GM12878 (cell line): ENCODE measurements around the gene DGAT2. TPM values are rescaled to one million over a fixed set of nuclear protein-coding genes. Genes with fewer than 3 reads are reported as not detected.

ENCODE experiments used
- ATF2 ChIP-seq: IDR thresholded peaks from 2 replicates; pipeline ENCODE4 v1.6.1; 2012; ENCODE audit warnings: low read length, inconsistent platforms
- ATF7 ChIP-seq: fragments of 450-650 bp; IDR thresholded peaks from 2 replicates; pipeline ENCODE4 v1.6.1; 2016; ENCODE audit warnings: low read depth, mild to moderate bottlenecking
- CBX5 ChIP-seq: sonication (generic); IDR thresholded peaks from 2 replicates; pipeline ENCODE4 v1.6.1; 2016; ENCODE audit warnings: low read depth, moderate library complexity, mild to moderate bottlenecking, inconsistent platforms
- CREM ChIP-seq: IDR thresholded peaks from 2 replicates; pipeline ENCODE4 v1.6.1; 2014; ENCODE audit warnings: antibody characterized with exemption, low read depth
- CTCF ChIP-seq, 3 experiments: IDR thresholded peaks in 2 of 3; conservative IDR thresholded peaks in 1 of 3; 2 replicates each; pipeline ENCODE4 v1.5.1; 2011; ENCODE audit warnings: low read depth in 3 of 3, low read length in 3 of 3, mild to moderate bottlenecking in 3 of 3, control low read depth in 2 of 3, moderate library complexity in 2 of 3, inconsistent platforms in 1 of 3, mixed read lengths in 1 of 3; ENCODE audit not compliant: control insufficient read depth in 2 of 3, insufficient read depth in 1 of 3; ENCODE audit errors: extremely low read depth in 1 of 3
- EED ChIP-seq: sonication (generic); IDR thresholded peaks from 2 replicates; pipeline ENCODE4 v1.6.1; 2016; ENCODE audit warnings: antibody characterized with exemption, low read depth
- EP300 ChIP-seq, 2 experiments: fragments of 150-350 bp in 1 of 2; IDR thresholded peaks; 2 replicates each; pipeline ENCODE4 v1.6.1; 2011 to 2012; ENCODE audit warnings: low read depth in 2 of 2, low read length in 2 of 2, borderline replicate concordance in 1 of 2, improper control_type of control experiment in 1 of 2, inconsistent platforms in 1 of 2; ENCODE audit not compliant: control insufficient read depth in 1 of 2
- FOXK2 ChIP-seq: fragments of 450-650 bp; IDR thresholded peaks from 2 replicates; pipeline ENCODE4 v1.6.1; 2017; ENCODE audit warnings: mild to moderate bottlenecking, moderate library complexity
- FOXM1 ChIP-seq: IDR thresholded peaks from 2 replicates; pipeline ENCODE4 v1.6.1; 2012; ENCODE audit warnings: low read depth, mild to moderate bottlenecking, inconsistent platforms, low read length, moderate library complexity
- MTA2 ChIP-seq: fragments of 450-650 bp; IDR thresholded peaks from 2 replicates; pipeline ENCODE4 v1.6.1; 2016; ENCODE audit warnings: low read depth, mild to moderate bottlenecking, moderate library complexity
- MYC ChIP-seq: IDR thresholded peaks from 2 replicates; pipeline ENCODE4 v1.6.1; 2011; ENCODE audit warnings: mild to moderate bottlenecking, low read length, moderate library complexity, inconsistent platforms; ENCODE audit not compliant: insufficient read depth, insufficient replicate concordance, insufficient read length, severe bottlenecking
- NR2F1 ChIP-seq: fragments of 450-650 bp; conservative IDR thresholded peaks from 2 replicates; pipeline ENCODE4 v1.6.1; 2017; ENCODE audit warnings: mild to moderate bottlenecking
- PKNOX1 ChIP-seq: fragments of 450-650 bp; IDR thresholded peaks from 2 replicates; pipeline ENCODE4 v1.6.1; 2016; ENCODE audit warnings: mild to moderate bottlenecking
- POLR2AphosphoS2 ChIP-seq: IDR thresholded peaks from 2 replicates; pipeline ENCODE4 v1.6.1; 2011; ENCODE audit warnings: low read depth, mild to moderate bottlenecking, low read length, improper control_type of control experiment, moderate library complexity
- POLR2AphosphoS5 ChIP-seq: IDR thresholded peaks from 2 replicates; pipeline ENCODE4 v1.6.1; 2011; ENCODE audit warnings: mild to moderate bottlenecking, low read length, inconsistent platforms
- RELB ChIP-seq: fragments of 450-650 bp; IDR thresholded peaks from 2 replicates; pipeline ENCODE4 v1.6.1; 2017; ENCODE audit warnings: low read depth, mild to moderate bottlenecking, moderate library complexity
- TCF12 ChIP-seq: IDR thresholded peaks from 2 replicates; pipeline ENCODE4 v1.6.1; 2011; ENCODE audit warnings: low read depth, mild to moderate bottlenecking, low read length
- ZNF687 ChIP-seq: fragments of 450-650 bp; IDR thresholded peaks from 2 replicates; pipeline ENCODE4 v1.6.1; 2017; ENCODE audit warnings: mild to moderate bottlenecking, moderate library complexity
- polyA plus RNA-seq, 11 experiments: library from polyadenylated mRNA; depleted of rRNA in 4 of 11; unstranded in 6 of 11; stranded (reverse) in 5 of 11; fragments of >200 nt; fragmentation: Nextera tagmentation in 4 of 11; fragmentation: Illumina TruSeq in 1 of 11; extraction: Ambion mirVana in 4 of 11; extraction: Trizol in 1 of 11; gene quantifications; 1 replicate in 1 of 11; 2 replicates in 10 of 11; pipeline versions ENCODE4 v1.2.1 to v1.2.3, GENCODE V29; 2011 to 2016; ENCODE audit warnings: inconsistent platforms in 2 of 11, missing spikeins in 2 of 11, low read depth in 1 of 11
- total RNA-seq, 4 experiments: library from RNA; depleted of rRNA in 3 of 4; stranded (reverse); fragments of >200 nt in 3 of 4; fragmentation: Illumina TruSeq in 1 of 4; extraction: Trizol in 1 of 4; gene quantifications; 2 replicates each; pipeline versions ENCODE4 v1.2.1 to v1.2.3, GENCODE V29; 2013 to 2021
- TF ChIP-seq, protein P1 (sequence below): IDR thresholded peaks from 2 replicates; pipeline ENCODE4 v1.6.1; 2012; ENCODE audit warnings: low read depth, low read length, improper control_type of control experiment

Gene DGAT2
- total and polyA plus RNA-seq, 10 of the 15 experiments (the other 5 are each of a cell fraction or from before 2014, with no cell fraction given), result 5.1 to 25.9 (median 17.6) TPM

DNA sequence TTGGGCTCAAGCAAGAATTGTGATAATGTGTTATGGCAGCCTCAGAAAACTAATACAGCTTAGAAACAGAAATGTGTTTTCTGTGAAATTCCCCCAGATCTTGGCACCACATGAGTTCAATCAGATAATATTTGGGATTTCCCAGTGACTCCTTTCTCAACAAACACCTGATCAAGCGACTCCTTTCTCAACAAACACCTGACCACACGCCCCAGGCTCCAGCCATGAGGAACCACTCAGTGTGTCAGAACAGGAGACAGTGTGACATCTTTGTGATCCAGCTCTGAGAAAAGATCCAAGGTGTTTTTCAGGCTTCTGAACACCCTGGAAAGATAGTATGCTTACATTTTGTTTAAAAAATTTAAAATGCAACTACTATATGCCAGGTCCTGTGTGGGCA lies 44.5 kb downstream of the DGAT2 start (continued):
- TF ChIP-seq CTCF (IDR thresholded peaks at IDR 0.05 in 2 of 3, conservative IDR thresholded peaks at IDR 0.05 in 1 of 3; ENCODE audit: control insufficient read depth in 2 of 3, extremely low read depth in 1 of 3, insufficient read depth in 1 of 3, low read depth in 3 of 3, low read length in 3 of 3) (no peak), ATF7 (no peak), POLR2AphosphoS2 (no peak), NR2F1 (no peak), CREM (peak; percentile 56; the same call in 1 of the 2 replicates), PKNOX1 (0 out of 2 replicates have a peak, but pooled peaks have one; percentile 32), TCF12 (peak; percentile 71), MTA2 (peak; percentile 45; the same call in 1 of the 2 replicates), ATF2 (peak; percentile 64; the same call in 1 of the 2 replicates), ZNF687 (0 out of 2 replicates have a peak, but pooled peaks have one; percentile 4), RELB (peak; percentile 73; the same call in 1 of the 2 replicates), EED (peak; percentile 71), EP300 (IDR thresholded peaks at IDR 0.05; ENCODE audit: borderline replicate concordance in 1 of 2, control insufficient read depth in 1 of 2, low read depth in 2 of 2, low read length in 2 of 2) (peak; percentile 29 to 55; a peak in 3 of 4 replicates), MYC (no peak), FOXK2 (no peak), POLR2AphosphoS5 (peak; percentile 43; the same call in 1 of the 2 replicates), FOXM1 (peak; percentile 74; the same call in 1 of the 2 replicates), CBX5 (no peak)
- TF ChIP-seq, protein P1, sequence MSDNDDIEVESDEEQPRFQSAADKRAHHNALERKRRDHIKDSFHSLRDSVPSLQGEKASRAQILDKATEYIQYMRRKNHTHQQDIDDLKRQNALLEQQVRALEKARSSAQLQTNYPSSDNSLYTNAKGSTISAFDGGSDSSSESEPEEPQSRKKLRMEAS, result no peak
